ENCODE results near the gene PCSK6.

PCSK6 gene

DNA sequence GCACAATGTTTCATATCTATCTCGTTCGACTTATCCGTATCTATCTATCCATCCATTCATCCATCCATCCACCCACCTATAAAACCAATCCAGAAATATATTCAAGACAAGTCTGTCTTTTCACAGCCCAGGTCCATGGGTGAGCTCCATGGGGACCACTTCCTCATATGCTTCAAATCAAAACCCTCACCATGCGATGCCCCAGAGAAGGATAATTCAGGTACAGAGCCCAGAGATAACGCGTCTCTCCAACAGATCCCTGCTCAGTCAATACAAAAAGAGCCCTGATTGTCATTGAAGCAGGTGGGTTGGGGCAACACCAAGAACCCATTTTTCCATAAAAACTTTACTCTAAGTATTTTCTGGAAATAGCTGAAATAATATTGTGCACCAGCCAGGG lies 47.2 kb downstream of the PCSK6 start (continued):
- TF ChIP-seq, protein P1, sequence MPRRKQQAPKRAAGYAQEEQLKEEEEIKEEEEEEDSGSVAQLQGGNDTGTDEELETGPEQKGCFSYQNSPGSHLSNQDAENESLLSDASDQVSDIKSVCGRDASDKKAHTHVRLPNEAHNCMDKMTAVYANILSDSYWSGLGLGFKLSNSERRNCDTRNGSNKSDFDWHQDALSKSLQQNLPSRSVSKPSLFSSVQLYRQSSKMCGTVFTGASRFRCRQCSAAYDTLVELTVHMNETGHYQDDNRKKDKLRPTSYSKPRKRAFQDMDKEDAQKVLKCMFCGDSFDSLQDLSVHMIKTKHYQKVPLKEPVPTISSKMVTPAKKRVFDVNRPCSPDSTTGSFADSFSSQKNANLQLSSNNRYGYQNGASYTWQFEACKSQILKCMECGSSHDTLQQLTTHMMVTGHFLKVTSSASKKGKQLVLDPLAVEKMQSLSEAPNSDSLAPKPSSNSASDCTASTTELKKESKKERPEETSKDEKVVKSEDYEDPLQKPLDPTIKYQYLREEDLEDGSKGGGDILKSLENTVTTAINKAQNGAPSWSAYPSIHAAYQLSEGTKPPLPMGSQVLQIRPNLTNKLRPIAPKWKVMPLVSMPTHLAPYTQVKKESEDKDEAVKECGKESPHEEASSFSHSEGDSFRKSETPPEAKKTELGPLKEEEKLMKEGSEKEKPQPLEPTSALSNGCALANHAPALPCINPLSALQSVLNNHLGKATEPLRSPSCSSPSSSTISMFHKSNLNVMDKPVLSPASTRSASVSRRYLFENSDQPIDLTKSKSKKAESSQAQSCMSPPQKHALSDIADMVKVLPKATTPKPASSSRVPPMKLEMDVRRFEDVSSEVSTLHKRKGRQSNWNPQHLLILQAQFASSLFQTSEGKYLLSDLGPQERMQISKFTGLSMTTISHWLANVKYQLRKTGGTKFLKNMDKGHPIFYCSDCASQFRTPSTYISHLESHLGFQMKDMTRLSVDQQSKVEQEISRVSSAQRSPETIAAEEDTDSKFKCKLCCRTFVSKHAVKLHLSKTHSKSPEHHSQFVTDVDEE (CRISPR knock-in tag; IDR thresholded peaks at IDR 0.05) = no peak
- no peak for TF ChIP-seq ARNTL (CRISPR knock-in tag; IDR thresholded peaks at IDR 0.05; ENCODE audit: borderline replicate concordance, low read depth)
- TF ChIP-seq, protein P2, sequence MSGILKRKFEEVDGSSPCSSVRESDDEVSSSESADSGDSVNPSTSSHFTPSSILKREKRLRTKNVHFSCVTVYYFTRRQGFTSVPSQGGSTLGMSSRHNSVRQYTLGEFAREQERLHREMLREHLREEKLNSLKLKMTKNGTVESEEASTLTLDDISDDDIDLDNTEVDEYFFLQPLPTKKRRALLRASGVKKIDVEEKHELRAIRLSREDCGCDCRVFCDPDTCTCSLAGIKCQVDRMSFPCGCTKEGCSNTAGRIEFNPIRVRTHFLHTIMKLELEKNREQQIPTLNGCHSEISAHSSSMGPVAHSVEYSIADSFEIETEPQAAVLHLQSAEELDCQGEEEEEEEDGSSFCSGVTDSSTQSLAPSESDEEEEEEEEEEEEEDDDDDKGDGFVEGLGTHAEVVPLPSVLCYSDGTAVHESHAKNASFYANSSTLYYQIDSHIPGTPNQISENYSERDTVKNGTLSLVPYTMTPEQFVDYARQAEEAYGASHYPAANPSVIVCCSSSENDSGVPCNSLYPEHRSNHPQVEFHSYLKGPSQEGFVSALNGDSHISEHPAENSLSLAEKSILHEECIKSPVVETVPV (CRISPR knock-in tag; IDR thresholded peaks at IDR 0.05) = no peak

DNA sequence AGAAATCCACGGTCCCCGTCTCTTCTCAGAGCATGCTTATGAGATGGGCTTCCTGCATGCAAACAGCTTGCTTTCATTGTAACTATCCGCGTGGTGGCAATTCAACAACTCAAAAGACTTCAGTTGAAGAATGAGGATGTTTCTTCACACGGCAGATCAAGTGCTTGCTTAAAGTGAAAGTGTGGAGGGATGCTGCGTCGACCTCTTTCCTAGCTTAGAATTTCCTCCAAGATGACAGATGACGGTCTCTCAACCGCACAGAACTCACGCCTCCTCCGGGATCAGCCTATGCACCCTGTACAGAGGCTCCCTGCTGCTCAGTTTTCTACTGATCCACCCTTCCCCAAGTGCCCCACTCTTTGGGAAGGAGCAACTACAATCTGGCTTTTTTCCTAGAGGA lies 47.8 kb downstream of the PCSK6 start:
- no peak for TF ChIP-seq ZNF565 (CRISPR knock-in tag; conservative IDR thresholded peaks at IDR 0.05; ENCODE audit: low read depth)
- TF ChIP-seq ESRRG (CRISPR knock-in tag; IDR thresholded peaks at IDR 0.05) = no peak
- TF ChIP-seq TCF4 (CRISPR knock-in tag; IDR thresholded peaks at IDR 0.05; ENCODE audit: borderline replicate concordance) = no peak
- TF ChIP-seq TOX (CRISPR knock-in tag; IDR thresholded peaks at IDR 0.05; ENCODE audit: borderline replicate concordance) = no peak
- no peak for TF ChIP-seq ZFP30 (CRISPR knock-in tag; IDR thresholded peaks at IDR 0.05)
- TF ChIP-seq, protein P3, sequence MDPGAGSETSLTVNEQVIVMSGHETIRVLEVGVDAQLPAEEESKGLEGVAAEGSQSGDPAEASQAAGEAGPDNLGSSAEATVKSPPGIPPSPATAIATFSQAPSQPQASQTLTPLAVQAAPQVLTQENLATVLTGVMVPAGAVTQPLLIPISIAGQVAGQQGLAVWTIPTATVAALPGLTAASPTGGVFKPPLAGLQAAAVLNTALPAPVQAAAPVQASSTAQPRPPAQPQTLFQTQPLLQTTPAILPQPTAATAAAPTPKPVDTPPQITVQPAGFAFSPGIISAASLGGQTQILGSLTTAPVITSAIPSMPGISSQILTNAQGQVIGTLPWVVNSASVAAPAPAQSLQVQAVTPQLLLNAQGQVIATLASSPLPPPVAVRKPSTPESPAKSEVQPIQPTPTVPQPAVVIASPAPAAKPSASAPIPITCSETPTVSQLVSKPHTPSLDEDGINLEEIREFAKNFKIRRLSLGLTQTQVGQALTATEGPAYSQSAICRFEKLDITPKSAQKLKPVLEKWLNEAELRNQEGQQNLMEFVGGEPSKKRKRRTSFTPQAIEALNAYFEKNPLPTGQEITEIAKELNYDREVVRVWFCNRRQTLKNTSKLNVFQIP (CRISPR knock-in tag; IDR thresholded peaks at IDR 0.05; ENCODE audit: borderline replicate concordance, low read depth) = no peak
- no peak for ATAC-seq

DNA sequence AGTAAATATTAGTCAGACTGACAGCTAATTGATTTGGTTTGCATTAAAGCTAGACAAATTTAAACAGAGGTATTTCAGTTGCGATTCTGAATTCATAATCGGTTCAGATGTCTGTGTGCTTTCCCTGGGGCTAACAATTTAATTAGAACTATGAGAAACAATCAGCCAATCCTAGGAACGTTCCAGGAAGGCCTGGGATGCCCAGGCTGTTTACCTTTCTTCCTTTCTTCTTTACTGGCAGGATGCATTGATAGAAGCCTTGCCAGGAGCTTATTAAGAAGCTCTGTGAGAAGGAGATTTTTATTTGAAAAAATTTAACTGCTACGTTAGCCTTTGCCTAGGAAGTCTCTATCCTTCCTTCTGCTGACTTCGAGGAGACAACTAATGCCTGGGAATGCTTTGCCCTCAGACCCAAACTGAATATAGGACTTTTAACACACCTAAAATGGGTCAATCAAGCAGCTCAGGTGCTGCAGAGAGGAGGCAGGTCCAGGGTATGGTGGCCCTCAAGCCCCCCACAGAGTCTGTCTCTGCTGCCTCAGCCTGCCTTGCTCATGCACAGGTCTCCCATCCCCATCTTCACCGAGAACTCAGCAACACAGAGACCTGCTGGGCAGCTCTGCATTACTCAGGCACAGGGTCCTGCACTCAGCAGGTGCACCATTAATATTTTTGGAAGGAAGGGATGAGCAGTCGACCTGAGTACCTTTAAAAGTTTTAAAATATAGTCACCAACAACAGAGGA lies 48.5 kb downstream of the PCSK6 start:
- TF ChIP-seq SNAI2 (CRISPR knock-in tag; IDR thresholded peaks at IDR 0.05) (no peak), BACH2 (CRISPR knock-in tag; IDR thresholded peaks at IDR 0.05; ENCODE audit: borderline replicate concordance) (no peak), ARNTL (CRISPR knock-in tag; IDR thresholded peaks at IDR 0.05; ENCODE audit: borderline replicate concordance, low read depth) (no peak), OSR1 (CRISPR knock-in tag; IDR thresholded peaks at IDR 0.05) (no peak), ZNF70 (CRISPR knock-in tag; IDR thresholded peaks at IDR 0.05) (no peak), TCF4 (CRISPR knock-in tag; IDR thresholded peaks at IDR 0.05; ENCODE audit: borderline replicate concordance) (no peak), ISL1 (CRISPR knock-in tag; IDR thresholded peaks at IDR 0.05) (no peak), ZNF8 (CRISPR knock-in tag; IDR thresholded peaks at IDR 0.05) (no peak), RARB (CRISPR knock-in tag; IDR thresholded peaks at IDR 0.05) (no peak), ZFP3 (CRISPR knock-in tag; IDR thresholded peaks at IDR 0.05) (no peak), TOX (CRISPR knock-in tag; IDR thresholded peaks at IDR 0.05; ENCODE audit: borderline replicate concordance) (no peak), GLIS3 (CRISPR knock-in tag; IDR thresholded peaks at IDR 0.05) (no peak), ESRRG (CRISPR knock-in tag; IDR thresholded peaks at IDR 0.05) (no peak)
- TF ChIP-seq, protein P3 (CRISPR knock-in tag; IDR thresholded peaks at IDR 0.05; ENCODE audit: borderline replicate concordance, low read depth) = no peak
- TF ChIP-seq, protein P4, sequence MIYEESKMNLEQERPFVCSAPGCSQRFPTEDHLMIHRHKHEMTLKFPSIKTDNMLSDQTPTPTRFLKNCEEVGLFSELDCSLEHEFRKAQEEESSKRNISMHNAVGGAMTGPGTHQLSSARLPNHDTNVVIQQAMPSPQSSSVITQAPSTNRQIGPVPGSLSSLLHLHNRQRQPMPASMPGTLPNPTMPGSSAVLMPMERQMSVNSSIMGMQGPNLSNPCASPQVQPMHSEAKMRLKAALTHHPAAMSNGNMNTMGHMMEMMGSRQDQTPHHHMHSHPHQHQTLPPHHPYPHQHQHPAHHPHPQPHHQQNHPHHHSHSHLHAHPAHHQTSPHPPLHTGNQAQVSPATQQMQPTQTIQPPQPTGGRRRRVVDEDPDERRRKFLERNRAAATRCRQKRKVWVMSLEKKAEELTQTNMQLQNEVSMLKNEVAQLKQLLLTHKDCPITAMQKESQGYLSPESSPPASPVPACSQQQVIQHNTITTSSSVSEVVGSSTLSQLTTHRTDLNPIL (CRISPR knock-in tag; IDR thresholded peaks at IDR 0.05; ENCODE audit: low read depth) = no peak
- TF ChIP-seq, protein P5, sequence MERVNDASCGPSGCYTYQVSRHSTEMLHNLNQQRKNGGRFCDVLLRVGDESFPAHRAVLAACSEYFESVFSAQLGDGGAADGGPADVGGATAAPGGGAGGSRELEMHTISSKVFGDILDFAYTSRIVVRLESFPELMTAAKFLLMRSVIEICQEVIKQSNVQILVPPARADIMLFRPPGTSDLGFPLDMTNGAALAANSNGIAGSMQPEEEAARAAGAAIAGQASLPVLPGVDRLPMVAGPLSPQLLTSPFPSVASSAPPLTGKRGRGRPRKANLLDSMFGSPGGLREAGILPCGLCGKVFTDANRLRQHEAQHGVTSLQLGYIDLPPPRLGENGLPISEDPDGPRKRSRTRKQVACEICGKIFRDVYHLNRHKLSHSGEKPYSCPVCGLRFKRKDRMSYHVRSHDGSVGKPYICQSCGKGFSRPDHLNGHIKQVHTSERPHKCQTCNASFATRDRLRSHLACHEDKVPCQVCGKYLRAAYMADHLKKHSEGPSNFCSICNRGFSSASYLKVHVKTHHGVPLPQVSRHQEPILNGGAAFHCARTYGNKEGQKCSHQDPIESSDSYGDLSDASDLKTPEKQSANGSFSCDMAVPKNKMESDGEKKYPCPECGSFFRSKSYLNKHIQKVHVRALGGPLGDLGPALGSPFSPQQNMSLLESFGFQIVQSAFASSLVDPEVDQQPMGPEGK (CRISPR knock-in tag; IDR thresholded peaks at IDR 0.05; ENCODE audit: borderline replicate concordance) = no peak
- TF ChIP-seq, protein P2 (CRISPR knock-in tag; IDR thresholded peaks at IDR 0.05) = no peak
- TF ChIP-seq, protein P1 (CRISPR knock-in tag; IDR thresholded peaks at IDR 0.05) = no peak
- ATAC-seq = no peak

Data from SK-N-SH treated with all-trans-retinoic acid at 6 μM for 48 hours (cell line).